Measurements from ENCODE around the gene CDC42BPB.

CDC42BPB gene

DNA sequence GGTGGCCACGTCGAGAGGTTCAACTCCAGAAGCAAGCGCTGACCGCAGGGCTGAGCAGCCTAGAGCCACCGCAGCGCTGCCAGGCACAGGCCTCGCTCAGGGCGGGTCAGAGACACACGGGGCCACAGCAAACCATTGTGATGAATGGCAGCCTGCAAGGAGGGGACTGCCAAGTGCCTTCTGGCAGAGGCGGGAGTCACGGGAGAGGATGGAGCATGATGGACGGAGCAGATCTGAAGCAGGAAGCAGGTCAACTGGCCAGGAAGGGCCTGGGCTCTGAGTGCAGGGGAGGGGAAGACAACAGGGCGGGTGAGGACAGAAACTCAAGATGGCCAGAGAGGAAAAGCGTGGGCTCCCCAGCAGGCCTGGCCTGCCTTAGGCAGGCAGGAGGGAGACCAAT is 49.8 kb downstream of the CDC42BPB start:
- DNase-seq (ENCODE audit: low read depth, low spot score): no peak
- Histone ChIP-seq H3K9me3 (ENCODE audit: insufficient read depth, low read length) (no peaks in the 10 kb centered on the region), H3K9ac (ENCODE audit: insufficient read length, low read depth) (no peak overlapping the region), H3K27me3 (ENCODE audit: insufficient read depth, insufficient read length) (no peaks in the 10 kb centered on the region), H3K36me3 (ENCODE audit: insufficient read depth, insufficient read length, low read length) (peaks cover 52% of the 10 kb centered on the region), H3K4me3 (ENCODE audit: insufficient read length, low read depth) (no peak overlapping the region), H3K4me1 (ENCODE audit: insufficient read depth, insufficient read length) (peaks cover 3% of the 10 kb centered on the region)
- no peak for TF ChIP-seq YY1 (IDR thresholded peaks at IDR 0.05; ENCODE audit: insufficient read depth, insufficient read length)

DNA sequence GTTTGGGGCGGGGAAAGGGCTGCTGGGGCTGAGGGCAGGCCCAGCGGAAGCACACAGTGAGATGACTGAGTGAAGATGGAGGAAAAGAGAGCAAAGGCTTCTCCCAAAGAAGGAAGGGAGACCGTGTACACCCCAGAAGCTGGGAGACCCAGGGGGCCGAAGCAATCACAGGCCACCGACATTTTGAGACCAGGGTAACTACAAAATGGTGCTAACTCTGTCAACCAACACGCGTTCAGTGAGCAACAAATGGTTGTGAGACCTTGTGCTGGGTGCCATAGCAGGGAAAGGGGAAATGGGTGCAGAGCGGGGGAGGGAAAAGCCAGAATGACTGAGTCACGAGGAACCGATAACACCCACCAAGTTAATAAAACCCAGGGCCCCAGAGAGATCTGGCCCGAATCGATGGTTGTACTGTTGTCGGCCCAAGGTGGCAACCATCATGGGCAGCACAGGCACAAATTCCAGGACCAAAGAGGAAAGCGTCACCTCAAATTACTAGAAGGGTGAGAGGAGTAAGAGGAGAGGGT is 50.3 kb downstream of the CDC42BPB start:
- Histone ChIP-seq H3K27me3 (ENCODE audit: insufficient read depth, insufficient read length) (no peaks in the 10 kb centered on the region), H3K9ac (ENCODE audit: insufficient read length, low read depth) (no peak overlapping the region), H3K4me1 (ENCODE audit: insufficient read depth, insufficient read length) (peaks cover 3% of the 10 kb centered on the region), H3K4me3 (ENCODE audit: insufficient read length, low read depth) (no peak overlapping the region), H3K36me3 (ENCODE audit: insufficient read depth, insufficient read length, low read length) (peaks cover 52% of the 10 kb centered on the region), H3K9me3 (ENCODE audit: insufficient read depth, low read length) (no peaks in the 10 kb centered on the region)
- no peak for DNase-seq (ENCODE audit: low read depth, low spot score)
- no peak for TF ChIP-seq ZNF274 (IDR thresholded peaks at IDR 0.05; ENCODE audit: low read depth, low read length)
- no peak for TF ChIP-seq YY1 (IDR thresholded peaks at IDR 0.05; ENCODE audit: insufficient read depth, insufficient read length)
- no peak for TF ChIP-seq SUZ12 (IDR thresholded peaks at IDR 0.05; ENCODE audit: extremely low read depth, insufficient read depth, insufficient read length)

GRCh38 chr14:103006106-103006505 is 51.2 kb downstream of the CDC42BPB start:
- Histone ChIP-seq H3K27me3 (ENCODE audit: insufficient read depth, insufficient read length) (no peaks in the 10 kb centered on the region), H3K9ac (ENCODE audit: insufficient read length, low read depth) (no peak overlapping the region), H3K9me3 (ENCODE audit: insufficient read depth, low read length) (no peaks in the 10 kb centered on the region), H3K36me3 (ENCODE audit: insufficient read depth, insufficient read length, low read length) (peaks cover 61% of the 10 kb centered on the region), H3K4me3 (ENCODE audit: insufficient read length, low read depth) (no peak overlapping the region), H3K4me1 (ENCODE audit: insufficient read depth, insufficient read length) (peaks cover 5% of the 10 kb centered on the region)
- DNase-seq (ENCODE audit: low read depth, low spot score): no peak
- TF ChIP-seq ZNF274 (IDR thresholded peaks at IDR 0.05; ENCODE audit: low read depth, low read length) (no peak), SUZ12 (IDR thresholded peaks at IDR 0.05; ENCODE audit: extremely low read depth, insufficient read depth, insufficient read length) (no peak), YY1 (IDR thresholded peaks at IDR 0.05; ENCODE audit: insufficient read depth, insufficient read length) (no peak)

GRCh38 chr14:103003850-103004249 is 53.5 kb downstream of the CDC42BPB start:
- Histone ChIP-seq H3K27me3 (ENCODE audit: insufficient read depth, insufficient read length) (no peaks in the 10 kb centered on the region), H3K4me1 (ENCODE audit: insufficient read depth, insufficient read length) (peaks cover 5% of the 10 kb centered on the region), H3K9me3 (ENCODE audit: insufficient read depth, low read length) (no peaks in the 10 kb centered on the region), H3K9ac (ENCODE audit: insufficient read length, low read depth) (no peak overlapping the region), H3K36me3 (ENCODE audit: insufficient read depth, insufficient read length, low read length) (peaks cover 71% of the 10 kb centered on the region), H3K4me3 (ENCODE audit: insufficient read length, low read depth) (no peak overlapping the region)
- DNase-seq (ENCODE audit: low read depth, low spot score): no peak
- TF ChIP-seq SUZ12 (IDR thresholded peaks at IDR 0.05; ENCODE audit: extremely low read depth, insufficient read depth, insufficient read length) (no peak), ZNF274 (IDR thresholded peaks at IDR 0.05; ENCODE audit: low read depth, low read length) (no peak), YY1 (IDR thresholded peaks at IDR 0.05; ENCODE audit: insufficient read depth, insufficient read length) (no peak)

GRCh38 chr14:103003351-103003615 is 54.1 kb downstream of the CDC42BPB start:
- H3K27me3 ChIP-seq (ENCODE audit: insufficient read depth, insufficient read length): no peaks in the 10 kb centered on the region
- no peak for TF ChIP-seq ZNF274 (IDR thresholded peaks at IDR 0.05; ENCODE audit: low read depth, low read length)
- no peak for TF ChIP-seq SUZ12 (IDR thresholded peaks at IDR 0.05; ENCODE audit: extremely low read depth, insufficient read depth, insufficient read length)
- TF ChIP-seq YY1 (IDR thresholded peaks at IDR 0.05; ENCODE audit: insufficient read depth, insufficient read length): no peak
- peaks cover 70% of the 10 kb centered on the region for H3K36me3 ChIP-seq (ENCODE audit: insufficient read depth, insufficient read length, low read length)
- H3K4me3 ChIP-seq (ENCODE audit: insufficient read length, low read depth): no peak overlapping the region
- no peak for DNase-seq (ENCODE audit: low read depth, low spot score)
- H3K9me3 ChIP-seq (ENCODE audit: insufficient read depth, low read length): no peaks in the 10 kb centered on the region
- peaks cover 5% of the 10 kb centered on the region for H3K4me1 ChIP-seq (ENCODE audit: insufficient read depth, insufficient read length)
- no peak overlapping the region for H3K9ac ChIP-seq (ENCODE audit: insufficient read length, low read depth)

- Histone ChIP-seq H3K9me3 (ENCODE audit: insufficient read depth, low read length) (no peaks in the 10 kb centered on the region), H3K4me1 (ENCODE audit: insufficient read depth, insufficient read length) (peaks cover 4% of the 10 kb centered on the region), H3K9ac (ENCODE audit: insufficient read length, low read depth) (no peak overlapping the region), H3K27me3 (ENCODE audit: insufficient read depth, insufficient read length) (no peaks in the 10 kb centered on the region), H3K4me3 (ENCODE audit: insufficient read length, low read depth) (no peak overlapping the region), H3K36me3 (ENCODE audit: insufficient read depth, insufficient read length, low read length) (peaks cover 66% of the 10 kb centered on the region)
- no peak for DNase-seq (ENCODE audit: low read depth, low spot score)
- no peak for TF ChIP-seq ZNF274 (IDR thresholded peaks at IDR 0.05; ENCODE audit: low read depth, low read length)
- no peak for TF ChIP-seq SUZ12 (IDR thresholded peaks at IDR 0.05; ENCODE audit: extremely low read depth, insufficient read depth, insufficient read length)
- TF ChIP-seq YY1 (IDR thresholded peaks at IDR 0.05; ENCODE audit: insufficient read depth, insufficient read length): no peak
Measured at GRCh38 chr14:103002578-103003350, 54.6 kb downstream of the CDC42BPB start.

GRCh38 chr14:103001651-103002396 is 55.5 kb downstream of the CDC42BPB start:
- H3K4me3 ChIP-seq (ENCODE audit: insufficient read length, low read depth): no peak overlapping the region
- TF ChIP-seq YY1 (IDR thresholded peaks at IDR 0.05; ENCODE audit: insufficient read depth, insufficient read length): no peak
- TF ChIP-seq SUZ12 (IDR thresholded peaks at IDR 0.05; ENCODE audit: extremely low read depth, insufficient read depth, insufficient read length): no peak
- TF ChIP-seq ZNF274 (IDR thresholded peaks at IDR 0.05; ENCODE audit: low read depth, low read length): no peak
- peaks cover 64% of the 10 kb centered on the region for H3K36me3 ChIP-seq (ENCODE audit: insufficient read depth, insufficient read length, low read length)
- H3K27me3 ChIP-seq (ENCODE audit: insufficient read depth, insufficient read length): no peaks in the 10 kb centered on the region
- peaks cover 2% of the 10 kb centered on the region for H3K4me1 ChIP-seq (ENCODE audit: insufficient read depth, insufficient read length)
- H3K9me3 ChIP-seq (ENCODE audit: insufficient read depth, low read length): no peaks in the 10 kb centered on the region
- DNase-seq (ENCODE audit: low read depth, low spot score): no peak
- no peak overlapping the region for H3K9ac ChIP-seq (ENCODE audit: insufficient read length, low read depth)

Data from NT2/D1 (cell line).